GM12878 (cell line): ENCODE data around the gene PBLD. TPM values are rescaled to one million over a fixed set of nuclear protein-coding genes. Genes with fewer than 3 reads are reported as not detected.

ENCODE experiments used
- ATAC-seq: fragments of 200-7000 bp; cut with Tn5 transposase; 3 replicates; pipeline ENCODE4 v1.9.1; 2020; ENCODE audit warnings: mild to moderate bottlenecking, moderate library complexity
- BruUV-seq: library from RNA; stranded (reverse); fragments of 400-500 nt; replicated peaks from 2 replicates; lab custom pipeline; 2021; lab: Mats Ljungman, UMichigan
- CTCF ChIA-PET: fragments of 300-600 bp; sonication (Branson Sonifier 250); formaldehyde crosslinking; extraction: SDS; loops from one replicate; lab custom pipeline; 2021; ENCODE audit warnings: inconsistent platforms; lab: Yijun Ruan, JAX
- POLR2A ChIA-PET: fragments of 350-600 bp; formaldehyde crosslinking; extraction: SDS; loops from one replicate; lab custom pipeline; 2021; ENCODE audit warnings: inconsistent platforms; lab: Charles Lee
- RAD21 ChIA-PET: fragments of 300-600 bp; sonication (Branson Sonifier 250); formaldehyde crosslinking; loops from one replicate; lab custom pipeline; 2023; ENCODE audit warnings: antibody characterized with exemption; ENCODE audit not compliant: unreplicated experiment; lab: Charles Lee
- SMC1A ChIA-PET: fragments of 300-600 bp; sonication (Branson Sonifier 250); formaldehyde crosslinking; loops from one replicate; lab custom pipeline; 2023; ENCODE audit not compliant: unreplicated experiment, uncharacterized antibody; lab: Charles Lee
- DNase-seq: peaks from one replicate; pipeline ENCODE4 v3.0.0-alpha.2; 2011; ENCODE audit warnings: low read depth, low spot score
- FAIRE-seq: peaks from 3 replicates; lab custom pipeline; 2011; peaks lifted over from hg19 to GRCh38; lab: Jason Lieb, UNC
- H2AFZ ChIP-seq: 2 replicates; pipeline ENCODE4 v1.6.0; 2011; ENCODE audit warnings: low read depth, low read length, control low read depth; ENCODE audit not compliant: control insufficient read depth
- H3K27ac ChIP-seq: 2 replicates; pipeline ENCODE4 v1.5.1; 2011; ENCODE audit warnings: control low read depth; ENCODE audit not compliant: control insufficient read depth, insufficient read depth
- H3K27me3 ChIP-seq, 2 experiments: replicated peaks in 1 of 2; 2 replicates each; pipeline versions ENCODE4 v1.6.0 to v1.6.1; 2011; ENCODE audit warnings: low read length in 1 of 2; ENCODE audit not compliant: control insufficient read depth in 2 of 2, insufficient read depth in 2 of 2
- H3K36me3 ChIP-seq, 2 experiments: 2 replicates each; pipeline ENCODE4 v1.5.1; 2011; ENCODE audit warnings: low read length in 1 of 2; ENCODE audit not compliant: control insufficient read depth in 2 of 2, insufficient read depth in 2 of 2
- H3K4me1 ChIP-seq: 2 replicates; pipeline ENCODE4 v1.6.1; 2011; ENCODE audit warnings: mild to moderate bottlenecking, low read length, moderate library complexity, mixed read lengths; ENCODE audit not compliant: control insufficient read depth, insufficient read depth
- H3K4me2 ChIP-seq: 2 replicates; pipeline ENCODE4 v1.6.0; 2011; ENCODE audit warnings: control low read depth; ENCODE audit not compliant: control insufficient read depth, insufficient read depth
- H3K4me3 ChIP-seq: fragments of 200-600 bp; sonication (generic); 2 replicates; pipeline ENCODE4 v1.5.1; 2016
- H3K79me2 ChIP-seq: 2 replicates; pipeline ENCODE4 v1.6.0; 2011; ENCODE audit warnings: low read length; ENCODE audit not compliant: control insufficient read depth, insufficient read depth
- H3K9ac ChIP-seq: 2 replicates; pipeline ENCODE4 v1.8.0; 2011; ENCODE audit warnings: low read length, control low read depth, mixed read lengths; ENCODE audit not compliant: control insufficient read depth, insufficient read depth
- H3K9me3 ChIP-seq: replicated peaks from 3 replicates; pipeline ENCODE4 v1.5.1; 2011; ENCODE audit warnings: mild to moderate bottlenecking, low read length; ENCODE audit not compliant: control insufficient read depth, insufficient read depth
- H4K20me1 ChIP-seq: 2 replicates; pipeline ENCODE4 v1.6.0; 2011; ENCODE audit not compliant: control insufficient read depth, insufficient read depth
- CHD1 ChIP-seq: IDR thresholded peaks from 2 replicates; pipeline ENCODE4 v1.6.1; 2012; ENCODE audit warnings: low read depth, low read length, improper control_type of control experiment
- CUX1 ChIP-seq: IDR thresholded peaks from 2 replicates; pipeline ENCODE4 v1.6.1; 2012; ENCODE audit warnings: improper control_type of control experiment, low read depth, low read length; ENCODE audit not compliant: insufficient replicate concordance
- MYC ChIP-seq: IDR thresholded peaks from 2 replicates; pipeline ENCODE4 v1.6.1; 2011; ENCODE audit warnings: mild to moderate bottlenecking, low read length, moderate library complexity, inconsistent platforms; ENCODE audit not compliant: insufficient read depth, insufficient replicate concordance, insufficient read length, severe bottlenecking
- NFIC ChIP-seq: IDR thresholded peaks from 2 replicates; pipeline ENCODE4 v1.6.1; 2012; ENCODE audit warnings: low read depth, mild to moderate bottlenecking, inconsistent platforms, low read length, moderate library complexity
- NFYA ChIP-seq: IDR thresholded peaks from 2 replicates; pipeline ENCODE4 v1.6.1; 2011; ENCODE audit warnings: low read depth, mild to moderate bottlenecking, low read length, improper control_type of control experiment, borderline replicate concordance
- SREBF2 ChIP-seq: IDR thresholded peaks from 2 replicates; pipeline ENCODE4 v1.6.1; 2012; ENCODE audit warnings: mild to moderate bottlenecking, low read length
- TCF12 ChIP-seq: IDR thresholded peaks from 2 replicates; pipeline ENCODE4 v1.6.1; 2011; ENCODE audit warnings: low read depth, mild to moderate bottlenecking, low read length
- WGBS: methylation state at CpG from one replicate; pipeline ENCODE4 v1.1.6; 2016; ENCODE audit warnings: low lambda C conversion rate; ENCODE audit not compliant: insufficient replicate concordance, insufficient coverage; ENCODE audit errors: missing lambda C conversion rate; 5-methylcytosine and 5-hydroxymethylcytosine counted together
- in situ Hi-C: fragments of 300-500 bp; cut with MboI; formaldehyde crosslinking; loops from 9 replicates; pipeline ENCODE4 v1.14.3; 2018; ENCODE audit warnings: mixed read lengths
- intact Hi-C: fragments of 100-400 bp; cut with micrococcal nuclease; formaldehyde crosslinking; loops from one replicate; pipeline ENCODE4 v1.14.2; 2022; ENCODE audit not compliant: unreplicated experiment
- polyA plus RNA-seq, 11 experiments: library from polyadenylated mRNA; depleted of rRNA in 4 of 11; unstranded in 6 of 11; stranded (reverse) in 5 of 11; fragments of >200 nt; fragmentation: Nextera tagmentation in 4 of 11; fragmentation: Illumina TruSeq in 1 of 11; extraction: Ambion mirVana in 4 of 11; extraction: Trizol in 1 of 11; gene quantifications; 1 replicate in 1 of 11; 2 replicates in 10 of 11; pipeline versions ENCODE4 v1.2.1 to v1.2.3, GENCODE V29; 2011 to 2016; ENCODE audit warnings: inconsistent platforms in 2 of 11, missing spikeins in 2 of 11, low read depth in 1 of 11
- total RNA-seq, 4 experiments: library from RNA; depleted of rRNA in 3 of 4; stranded (reverse); fragments of >200 nt in 3 of 4; fragmentation: Illumina TruSeq in 1 of 4; extraction: Trizol in 1 of 4; gene quantifications; 2 replicates each; pipeline versions ENCODE4 v1.2.1 to v1.2.3, GENCODE V29; 2013 to 2021
- TF ChIP-seq, protein P1 (sequence below): fragments of 150-350 bp; IDR thresholded peaks from 2 replicates; pipeline ENCODE4 v1.6.1; 2016; ENCODE audit warnings: low read depth, low read length
- TF ChIP-seq, protein P2 (sequence below): fragments of 450-650 bp; IDR thresholded peaks from 2 replicates; pipeline ENCODE4 v1.6.1; 2016; ENCODE audit warnings: mild to moderate bottlenecking

PBLD gene
- total and polyA plus RNA-seq, 10 of the 15 experiments (the other 5 are each of a cell fraction or from before 2014, with no cell fraction given) = 0.68 to 2.8 (median 1.7) TPM

GRCh38 chr10:68247931-68248330 is 84.8 kb downstream of the PBLD start:
- H2AFZ ChIP-seq = no peak overlapping the region
- FAIRE-seq (no peak), ATAC-seq (no peak), DNase-seq (no peak)
- WGBS = 30% methylated on average over 6 of the region's 6 CpGs
- no peak overlapping the region for H3K4me3 ChIP-seq
- H3K27me3 ChIP-seq = no peaks in the 10 kb centered on the region
- peaks cover 7% of the 10 kb centered on the region for H3K4me1 ChIP-seq
- H4K20me1 ChIP-seq = no peaks in the 10 kb centered on the region
- RAD21 ChIA-PET = interaction anchor here (1.1 kb wide), 1 partner anchor 392 kb away, joined by 3 read pairs; no protein-coding TSS in a partner anchor
- no peaks in the 10 kb centered on the region for H3K9me3 ChIP-seq
- SMC1A ChIA-PET = no interaction called here
- TF ChIP-seq SREBF2 (no peak), NFIC (no peak), CHD1 (no peak), NFYA (no peak), TCF12 (no peak), CUX1 (no peak), MYC (no peak)
- TF ChIP-seq, protein P1, sequence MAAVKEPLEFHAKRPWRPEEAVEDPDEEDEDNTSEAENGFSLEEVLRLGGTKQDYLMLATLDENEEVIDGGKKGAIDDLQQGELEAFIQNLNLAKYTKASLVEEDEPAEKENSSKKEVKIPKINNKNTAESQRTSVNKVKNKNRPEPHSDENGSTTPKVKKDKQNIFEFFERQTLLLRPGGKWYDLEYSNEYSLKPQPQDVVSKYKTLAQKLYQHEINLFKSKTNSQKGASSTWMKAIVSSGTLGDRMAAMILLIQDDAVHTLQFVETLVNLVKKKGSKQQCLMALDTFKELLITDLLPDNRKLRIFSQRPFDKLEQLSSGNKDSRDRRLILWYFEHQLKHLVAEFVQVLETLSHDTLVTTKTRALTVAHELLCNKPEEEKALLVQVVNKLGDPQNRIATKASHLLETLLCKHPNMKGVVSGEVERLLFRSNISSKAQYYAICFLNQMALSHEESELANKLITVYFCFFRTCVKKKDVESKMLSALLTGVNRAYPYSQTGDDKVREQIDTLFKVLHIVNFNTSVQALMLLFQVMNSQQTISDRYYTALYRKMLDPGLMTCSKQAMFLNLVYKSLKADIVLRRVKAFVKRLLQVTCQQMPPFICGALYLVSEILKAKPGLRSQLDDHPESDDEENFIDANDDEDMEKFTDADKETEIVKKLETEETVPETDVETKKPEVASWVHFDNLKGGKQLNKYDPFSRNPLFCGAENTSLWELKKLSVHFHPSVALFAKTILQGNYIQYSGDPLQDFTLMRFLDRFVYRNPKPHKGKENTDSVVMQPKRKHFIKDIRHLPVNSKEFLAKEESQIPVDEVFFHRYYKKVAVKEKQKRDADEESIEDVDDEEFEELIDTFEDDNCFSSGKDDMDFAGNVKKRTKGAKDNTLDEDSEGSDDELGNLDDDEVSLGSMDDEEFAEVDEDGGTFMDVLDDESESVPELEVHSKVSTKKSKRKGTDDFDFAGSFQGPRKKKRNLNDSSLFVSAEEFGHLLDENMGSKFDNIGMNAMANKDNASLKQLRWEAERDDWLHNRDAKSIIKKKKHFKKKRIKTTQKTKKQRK = no peak
- TF ChIP-seq, protein P2, sequence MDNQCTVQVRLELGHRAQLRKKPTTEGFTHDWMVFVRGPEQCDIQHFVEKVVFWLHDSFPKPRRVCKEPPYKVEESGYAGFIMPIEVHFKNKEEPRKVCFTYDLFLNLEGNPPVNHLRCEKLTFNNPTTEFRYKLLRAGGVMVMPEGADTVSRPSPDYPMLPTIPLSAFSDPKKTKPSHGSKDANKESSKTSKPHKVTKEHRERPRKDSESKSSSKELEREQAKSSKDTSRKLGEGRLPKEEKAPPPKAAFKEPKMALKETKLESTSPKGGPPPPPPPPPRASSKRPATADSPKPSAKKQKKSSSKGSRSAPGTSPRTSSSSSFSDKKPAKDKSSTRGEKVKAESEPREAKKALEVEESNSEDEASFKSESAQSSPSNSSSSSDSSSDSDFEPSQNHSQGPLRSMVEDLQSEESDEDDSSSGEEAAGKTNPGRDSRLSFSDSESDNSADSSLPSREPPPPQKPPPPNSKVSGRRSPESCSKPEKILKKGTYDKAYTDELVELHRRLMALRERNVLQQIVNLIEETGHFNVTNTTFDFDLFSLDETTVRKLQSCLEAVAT = no peak
- H3K27ac ChIP-seq = no peak overlapping the region
- intact Hi-C loops (no loop called here), in situ Hi-C loops (no loop called here)
- no peak overlapping the region for H3K4me2 ChIP-seq
- CTCF ChIA-PET = interaction anchor here (0.6 to 1.2 kb wide), 4 partner anchors 17 to 54 kb away, joined by 3 to 4 read pairs (median 3); no protein-coding TSS in a partner anchor
- H3K9ac ChIP-seq = no peak overlapping the region
- no peaks in the 10 kb centered on the region for H3K36me3 ChIP-seq
- no TSS peak for BruUV-seq
- POLR2A ChIA-PET = interaction anchor here (1.1 kb wide), 1 partner anchor 84 kb away, joined by 3 read pairs; the partner anchor contains the start of gene HNRNPH3
- H3K79me2 ChIP-seq = no peaks in the 10 kb centered on the region
